HepG2 (cell line): ENCODE data around the gene CASKIN2. TPM values are rescaled to one million over a fixed set of nuclear protein-coding genes. Genes with fewer than 3 reads are reported as not detected.

ENCODE experiments used
- ARNT ChIP-seq: fragments of 450-650 bp; IDR thresholded peaks from 2 replicates; pipeline ENCODE4 v1.6.1; 2017
- ARNT2 ChIP-seq: sonication (generic); formaldehyde crosslinking; IDR thresholded peaks from 2 replicates; pipeline ENCODE4 v1.8.0; 2022; ENCODE audit warnings: mild to moderate bottlenecking, low read depth, missing genetic modification reagents, moderate library complexity
- BRD4 ChIP-seq: sonication (generic); formaldehyde crosslinking; IDR thresholded peaks from 2 replicates; pipeline ENCODE4 v1.4.0; 2020; ENCODE audit warnings: missing genetic modification reagents
- CBFB ChIP-seq: sonication (generic); formaldehyde crosslinking; IDR thresholded peaks from 2 replicates; pipeline ENCODE4 v1.4.0; 2020; ENCODE audit warnings: missing genetic modification reagents
- FOXA3 ChIP-seq: IDR thresholded peaks from 2 replicates; pipeline ENCODE4 v1.6.1; 2016; ENCODE audit warnings: missing genetic modification reagents, missing compliant biosample characterization
- HNRNPLL ChIP-seq: fragments of 200-400 bp; formaldehyde crosslinking; IDR thresholded peaks from 2 replicates; pipeline ENCODE4 v1.6.1; 2017; ENCODE audit warnings: mild to moderate bottlenecking, low read depth, low read length; ENCODE audit not compliant: poor library complexity, severe bottlenecking
- KDM5B ChIP-seq: sonication (generic); formaldehyde crosslinking; IDR thresholded peaks from 2 replicates; pipeline ENCODE4 v1.4.0; 2020; ENCODE audit warnings: missing genetic modification reagents, mild to moderate bottlenecking, borderline replicate concordance
- KLF16 ChIP-seq, 2 experiments: sonication (generic) in 1 of 2; formaldehyde crosslinking in 1 of 2; IDR thresholded peaks; 2 replicates each; pipeline versions ENCODE4 v1.6.1 to v1.8.0; 2016 to 2023; ENCODE audit warnings: missing genetic modification reagents in 2 of 2, missing compliant biosample characterization in 1 of 2
- RARA ChIP-seq: IDR thresholded peaks from 2 replicates; pipeline ENCODE4 v1.6.1; 2016; ENCODE audit warnings: missing genetic modification reagents, missing compliant biosample characterization
- XBP1 ChIP-seq: sonication (generic); formaldehyde crosslinking; IDR thresholded peaks from 2 replicates; pipeline ENCODE4 v1.5.0; 2020; ENCODE audit warnings: missing genetic modification reagents
- ZBTB20 ChIP-seq: sonication (generic); formaldehyde crosslinking; IDR thresholded peaks from 2 replicates; pipeline ENCODE4 v1.8.1; 2023; ENCODE audit warnings: missing genetic modification reagents, low read depth, mild to moderate bottlenecking, borderline replicate concordance
- ZNF124 ChIP-seq: sonication (generic); formaldehyde crosslinking; IDR thresholded peaks from 2 replicates; pipeline ENCODE4 v1.4.0; 2020; ENCODE audit warnings: missing genetic modification reagents
- ZNF772 ChIP-seq: sonication (generic); formaldehyde crosslinking; IDR thresholded peaks from 2 replicates; pipeline ENCODE4 v1.5.0; 2020; ENCODE audit warnings: mild to moderate bottlenecking, missing genetic modification reagents
- ZNF788 ChIP-seq: sonication (generic); formaldehyde crosslinking; IDR thresholded peaks from 2 replicates; pipeline ENCODE4 v1.5.0; 2020; ENCODE audit warnings: mild to moderate bottlenecking, missing genetic modification reagents, borderline replicate concordance
- ZNF790 ChIP-seq: sonication (generic); formaldehyde crosslinking; IDR thresholded peaks from 2 replicates; pipeline ENCODE4 v1.8.0; 2022; ENCODE audit warnings: missing genetic modification reagents, mild to moderate bottlenecking, borderline replicate concordance
- polyA plus RNA-seq, 8 experiments: library from polyadenylated mRNA; depleted of rRNA in 3 of 8; stranded (reverse) in 7 of 8; unstranded in 1 of 8; fragments of >200 nt; fragmentation: Illumina TruSeq in 4 of 8; extraction: Trizol in 4 of 8; gene quantifications; 2 replicates each; pipeline versions ENCODE4 v1.2.1 to v1.2.3, GENCODE V29; 2011 to 2016; ENCODE audit warnings: low read depth in 4 of 8, missing spikeins in 1 of 8, mixed read lengths in 1 of 8; ENCODE audit not compliant: insufficient read depth in 1 of 8
- total RNA-seq, 5 experiments: library from RNA; depleted of rRNA; stranded (reverse); fragments of >200 nt; fragmentation: Illumina TruSeq; extraction: Trizol; gene quantifications; 2 replicates each; pipeline ENCODE4 v1.2.3, GENCODE V29; 2016; ENCODE audit warnings: low read depth in 1 of 5
- TF ChIP-seq, protein P1 (sequence below): IDR thresholded peaks from 2 replicates; pipeline ENCODE4 v1.6.1; 2018; ENCODE audit warnings: missing genetic modification reagents, mild to moderate bottlenecking, missing compliant biosample characterization
- TF ChIP-seq, protein P2 (sequence below): sonication (generic); formaldehyde crosslinking; IDR thresholded peaks from 2 replicates; pipeline ENCODE4 v1.4.0; 2020; ENCODE audit warnings: mild to moderate bottlenecking, missing genetic modification reagents
- TF ChIP-seq, protein P3 (sequence below): sonication (generic); formaldehyde crosslinking; IDR thresholded peaks from 2 replicates; pipeline ENCODE4 v1.4.0; 2020; ENCODE audit warnings: missing genetic modification reagents
- TF ChIP-seq, protein P4 (sequence below): sonication (generic); formaldehyde crosslinking; IDR thresholded peaks from 2 replicates; pipeline ENCODE4 v1.8.1; 2023; ENCODE audit warnings: missing genetic modification reagents, inconsistent platforms, borderline replicate concordance
- TF ChIP-seq, protein P5 (sequence below): IDR thresholded peaks from 2 replicates; pipeline ENCODE4 v1.6.1; 2016; ENCODE audit warnings: missing genetic modification reagents, missing compliant biosample characterization
- TF ChIP-seq, protein P6 (sequence below): sonication (generic); formaldehyde crosslinking; IDR thresholded peaks from 2 replicates; pipeline ENCODE4; 2020; ENCODE audit warnings: missing genetic modification reagents, mild to moderate bottlenecking, borderline replicate concordance

Gene CASKIN2
- total and polyA plus RNA-seq, 2 of the 13 experiments (the other 11 are each of a cell fraction or from before 2014, with no cell fraction given), result 5.2 to 7.8 TPM

DNA sequence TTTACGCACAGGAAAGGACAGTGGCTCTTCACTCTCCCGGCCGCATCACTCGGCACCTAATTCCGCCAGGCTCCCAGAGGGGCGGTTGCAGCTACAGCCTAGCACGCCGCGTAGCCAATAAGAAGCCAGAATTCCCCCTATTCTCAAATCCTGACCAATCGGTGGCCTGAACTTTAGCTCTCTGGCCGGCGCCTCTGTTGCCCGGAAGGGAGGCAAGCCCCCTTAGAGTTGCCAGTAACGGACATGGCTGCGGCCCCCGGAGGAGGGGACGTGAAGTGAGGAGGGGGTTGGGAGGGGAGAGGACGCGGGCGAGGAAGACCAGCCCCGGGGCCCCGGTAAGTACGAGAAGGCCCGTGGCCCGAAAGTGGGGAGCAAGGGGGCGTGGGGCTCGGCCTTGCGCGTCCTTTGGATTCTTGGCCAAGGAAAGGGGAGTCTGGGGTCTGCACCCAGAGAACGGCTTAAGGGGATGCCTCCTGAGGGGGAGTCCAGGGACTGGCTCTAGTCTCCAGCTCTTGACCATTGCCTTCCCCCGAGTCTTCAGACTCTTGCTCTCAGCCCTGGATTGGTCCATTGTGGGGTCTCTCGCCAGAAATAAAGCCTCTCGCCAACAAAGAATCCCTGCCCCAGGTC lies 58.8 kb downstream of the CASKIN2 start, which contains the start of gene TMEM94 (continued):
- TF ChIP-seq, protein P1, sequence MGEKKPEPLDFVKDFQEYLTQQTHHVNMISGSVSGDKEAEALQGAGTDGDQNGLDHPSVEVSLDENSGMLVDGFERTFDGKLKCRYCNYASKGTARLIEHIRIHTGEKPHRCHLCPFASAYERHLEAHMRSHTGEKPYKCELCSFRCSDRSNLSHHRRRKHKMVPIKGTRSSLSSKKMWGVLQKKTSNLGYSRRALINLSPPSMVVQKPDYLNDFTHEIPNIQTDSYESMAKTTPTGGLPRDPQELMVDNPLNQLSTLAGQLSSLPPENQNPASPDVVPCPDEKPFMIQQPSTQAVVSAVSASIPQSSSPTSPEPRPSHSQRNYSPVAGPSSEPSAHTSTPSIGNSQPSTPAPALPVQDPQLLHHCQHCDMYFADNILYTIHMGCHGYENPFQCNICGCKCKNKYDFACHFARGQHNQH, result peak; percentile 14
- TF ChIP-seq CBFB (CRISPR knock-in tag) (peak; percentile 62), FOXA3 (CRISPR knock-in tag) (no peak; the same call in 1 of the 2 replicates), ARNT2 (CRISPR knock-in tag) (no peak; the same call in 1 of the 2 replicates), ZBTB20 (peak; percentile 80; the same call in 1 of the 2 replicates), XBP1 (CRISPR knock-in tag) (peak; percentile 71; the same call in 1 of the 2 replicates), ARNT (no peak), ZNF124 (CRISPR knock-in tag) (peak; percentile 29; the same call in 1 of the 2 replicates), KDM5B (CRISPR knock-in tag) (peak; percentile 59), BRD4 (CRISPR knock-in tag) (peak; percentile 94), KLF16 (CRISPR knock-in tag; IDR thresholded peaks at IDR 0.05) (peak in 1 of 2 experiments; percentile 57; a peak in 1 of 4 replicates), ZNF772 (peak; percentile 64; the same call in 1 of the 2 replicates), HNRNPLL (peak; percentile 64), ZNF790 (CRISPR knock-in tag) (peak; percentile 53; the same call in 1 of the 2 replicates), RARA (peak; percentile 15; the same call in 1 of the 2 replicates), ZNF788 (CRISPR knock-in tag) (peak; percentile 83; the same call in 1 of the 2 replicates)
- TF ChIP-seq, protein P2, sequence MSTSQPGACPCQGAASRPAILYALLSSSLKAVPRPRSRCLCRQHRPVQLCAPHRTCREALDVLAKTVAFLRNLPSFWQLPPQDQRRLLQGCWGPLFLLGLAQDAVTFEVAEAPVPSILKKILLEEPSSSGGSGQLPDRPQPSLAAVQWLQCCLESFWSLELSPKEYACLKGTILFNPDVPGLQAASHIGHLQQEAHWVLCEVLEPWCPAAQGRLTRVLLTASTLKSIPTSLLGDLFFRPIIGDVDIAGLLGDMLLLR (CRISPR knock-in tag), result no peak; the same call in 1 of the 2 replicates
- TF ChIP-seq, protein P3, sequence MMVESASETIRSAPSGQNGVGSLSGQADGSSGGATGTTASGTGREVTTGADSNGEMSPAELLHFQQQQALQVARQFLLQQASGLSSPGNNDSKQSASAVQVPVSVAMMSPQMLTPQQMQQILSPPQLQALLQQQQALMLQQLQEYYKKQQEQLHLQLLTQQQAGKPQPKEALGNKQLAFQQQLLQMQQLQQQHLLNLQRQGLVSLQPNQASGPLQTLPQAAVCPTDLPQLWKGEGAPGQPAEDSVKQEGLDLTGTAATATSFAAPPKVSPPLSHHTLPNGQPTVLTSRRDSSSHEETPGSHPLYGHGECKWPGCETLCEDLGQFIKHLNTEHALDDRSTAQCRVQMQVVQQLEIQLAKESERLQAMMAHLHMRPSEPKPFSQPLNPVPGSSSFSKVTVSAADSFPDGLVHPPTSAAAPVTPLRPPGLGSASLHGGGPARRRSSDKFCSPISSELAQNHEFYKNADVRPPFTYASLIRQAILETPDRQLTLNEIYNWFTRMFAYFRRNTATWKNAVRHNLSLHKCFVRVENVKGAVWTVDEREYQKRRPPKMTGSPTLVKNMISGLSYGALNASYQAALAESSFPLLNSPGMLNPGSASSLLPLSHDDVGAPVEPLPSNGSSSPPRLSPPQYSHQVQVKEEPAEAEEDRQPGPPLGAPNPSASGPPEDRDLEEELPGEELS (CRISPR knock-in tag), result 0 out of 2 replicates have a peak, but pooled peaks have one; percentile 12
- TF ChIP-seq, protein P4, sequence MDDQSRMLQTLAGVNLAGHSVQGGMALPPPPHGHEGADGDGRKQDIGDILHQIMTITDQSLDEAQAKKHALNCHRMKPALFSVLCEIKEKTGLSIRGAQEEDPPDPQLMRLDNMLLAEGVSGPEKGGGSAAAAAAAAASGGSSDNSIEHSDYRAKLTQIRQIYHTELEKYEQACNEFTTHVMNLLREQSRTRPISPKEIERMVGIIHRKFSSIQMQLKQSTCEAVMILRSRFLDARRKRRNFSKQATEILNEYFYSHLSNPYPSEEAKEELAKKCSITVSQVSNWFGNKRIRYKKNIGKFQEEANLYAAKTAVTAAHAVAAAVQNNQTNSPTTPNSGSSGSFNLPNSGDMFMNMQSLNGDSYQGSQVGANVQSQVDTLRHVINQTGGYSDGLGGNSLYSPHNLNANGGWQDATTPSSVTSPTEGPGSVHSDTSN (CRISPR knock-in tag), result peak; percentile 63; the same call in 1 of the 2 replicates
- TF ChIP-seq, protein P5, sequence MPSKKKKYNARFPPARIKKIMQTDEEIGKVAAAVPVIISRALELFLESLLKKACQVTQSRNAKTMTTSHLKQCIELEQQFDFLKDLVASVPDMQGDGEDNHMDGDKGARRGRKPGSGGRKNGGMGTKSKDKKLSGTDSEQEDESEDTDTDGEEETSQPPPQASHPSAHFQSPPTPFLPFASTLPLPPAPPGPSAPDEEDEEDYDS (CRISPR knock-in tag), result peak; percentile 92
- TF ChIP-seq, protein P6, sequence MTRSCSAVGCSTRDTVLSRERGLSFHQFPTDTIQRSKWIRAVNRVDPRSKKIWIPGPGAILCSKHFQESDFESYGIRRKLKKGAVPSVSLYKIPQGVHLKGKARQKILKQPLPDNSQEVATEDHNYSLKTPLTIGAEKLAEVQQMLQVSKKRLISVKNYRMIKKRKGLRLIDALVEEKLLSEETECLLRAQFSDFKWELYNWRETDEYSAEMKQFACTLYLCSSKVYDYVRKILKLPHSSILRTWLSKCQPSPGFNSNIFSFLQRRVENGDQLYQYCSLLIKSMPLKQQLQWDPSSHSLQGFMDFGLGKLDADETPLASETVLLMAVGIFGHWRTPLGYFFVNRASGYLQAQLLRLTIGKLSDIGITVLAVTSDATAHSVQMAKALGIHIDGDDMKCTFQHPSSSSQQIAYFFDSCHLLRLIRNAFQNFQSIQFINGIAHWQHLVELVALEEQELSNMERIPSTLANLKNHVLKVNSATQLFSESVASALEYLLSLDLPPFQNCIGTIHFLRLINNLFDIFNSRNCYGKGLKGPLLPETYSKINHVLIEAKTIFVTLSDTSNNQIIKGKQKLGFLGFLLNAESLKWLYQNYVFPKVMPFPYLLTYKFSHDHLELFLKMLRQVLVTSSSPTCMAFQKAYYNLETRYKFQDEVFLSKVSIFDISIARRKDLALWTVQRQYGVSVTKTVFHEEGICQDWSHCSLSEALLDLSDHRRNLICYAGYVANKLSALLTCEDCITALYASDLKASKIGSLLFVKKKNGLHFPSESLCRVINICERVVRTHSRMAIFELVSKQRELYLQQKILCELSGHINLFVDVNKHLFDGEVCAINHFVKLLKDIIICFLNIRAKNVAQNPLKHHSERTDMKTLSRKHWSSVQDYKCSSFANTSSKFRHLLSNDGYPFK (CRISPR knock-in tag), result peak; percentile 91
